Panc1 (cell line): ENCODE measurements around the gene CCDC57. TPM values are rescaled to one million over a fixed set of nuclear protein-coding genes. Genes with fewer than 3 reads are reported as not detected.

Experiments used
- ATAC-seq: fragments of 200-7000 bp; cut with Tn5 transposase; 2 replicates; pipeline ENCODE4 v1.9.1; 2020; ENCODE audit warnings: mild to moderate bottlenecking, moderate library complexity
- BruUV-seq: library from RNA; stranded (reverse); fragments of 400-500 nt; replicated peaks from 2 replicates; lab custom pipeline; 2021; lab: Mats Ljungman, UMichigan
- CTCF ChIA-PET: fragments of 300-600 bp; sonication (Branson Sonifier 250); formaldehyde crosslinking; loops from one replicate; lab custom pipeline; 2022; ENCODE audit warnings: antibody characterized with exemption; lab: Charles Lee
- POLR2A ChIA-PET: fragments of 300-600 bp; sonication (Branson Sonifier 250); formaldehyde crosslinking; loops from one replicate; lab custom pipeline; 2022; ENCODE audit warnings: antibody characterized with exemption; lab: Charles Lee
- DNase-seq: peaks from one replicate; pipeline ENCODE4 v3.0.0-alpha.2; 2010; ENCODE audit warnings: low read depth, low spot score
- H3K27ac ChIP-seq: 2 replicates; pipeline ENCODE4 v1.5.1; 2011; ENCODE audit warnings: mild to moderate bottlenecking, low read length, inconsistent platforms
- H3K27me3 ChIP-seq: fragments of 200-500 bp; sonication (Bioruptor generic); 2 replicates; pipeline ENCODE4 v1.6.0; 2014; ENCODE audit warnings: low read length, inconsistent platforms; ENCODE audit not compliant: control insufficient read depth, insufficient read depth
- H3K36me3 ChIP-seq: fragments of 200-500 bp; sonication (Bioruptor generic); 2 replicates; pipeline ENCODE4 v1.5.1; 2014; ENCODE audit warnings: inconsistent platforms, mild to moderate bottlenecking, low read length, moderate library complexity; ENCODE audit not compliant: control insufficient read depth, insufficient read depth
- H3K4me1 ChIP-seq: 2 replicates; pipeline ENCODE4 v1.5.1; 2011; ENCODE audit warnings: inconsistent platforms, mild to moderate bottlenecking, low read length, moderate library complexity; ENCODE audit not compliant: control insufficient read depth, insufficient read depth
- H3K4me3 ChIP-seq, 2 experiments: 2 replicates each; pipeline ENCODE4 v1.5.1; 2011 to 2012; ENCODE audit warnings: low read depth in 2 of 2, low read length in 2 of 2, mild to moderate bottlenecking in 2 of 2, inconsistent platforms in 1 of 2, moderate library complexity in 1 of 2
- H3K9me3 ChIP-seq: fragments of 200-500 bp; sonication (Bioruptor generic); 2 replicates; pipeline ENCODE4 v1.5.1; 2014; ENCODE audit warnings: low read depth, mild to moderate bottlenecking, inconsistent platforms, low read length, moderate library complexity; ENCODE audit not compliant: control insufficient read depth, insufficient read depth
- POLR2AphosphoS5 ChIP-seq: IDR thresholded peaks from 2 replicates; pipeline ENCODE4 v1.6.1; 2012; ENCODE audit warnings: mild to moderate bottlenecking, low read depth, low read length, moderate library complexity
- SIN3A ChIP-seq: IDR thresholded peaks from 2 replicates; pipeline ENCODE4 v1.6.1; 2012; ENCODE audit warnings: low read depth, mild to moderate bottlenecking, low read length, moderate library complexity, borderline replicate concordance; ENCODE audit not compliant: insufficient read depth
- TCF7L2 ChIP-seq: IDR thresholded peaks from 2 replicates; pipeline ENCODE4 v1.6.1; 2011; ENCODE audit warnings: mild to moderate bottlenecking, low read depth, low read length, inconsistent platforms
- in situ Hi-C: cut with HindIII; loops from 2 replicates; pipeline ENCODE4 v1.10.0; 2016; ENCODE audit warnings: low sequenced_read_pairs, low pct_unique_long_range_greater_than_20kb
- intact Hi-C: fragments of 100-400 bp; cut with micrococcal nuclease; formaldehyde crosslinking; loops from one replicate; pipeline ENCODE4 v1.10.0; 2022; ENCODE audit not compliant: unreplicated experiment
- total RNA-seq: library from RNA; stranded (reverse); gene quantifications from one replicate; pipeline ENCODE4 v1.2.1, GENCODE V29; 2021; ENCODE audit not compliant: unreplicated experiment
- TF ChIP-seq, protein P1 (sequence below): fragments of 450-650 bp; IDR thresholded peaks from 2 replicates; pipeline ENCODE4 v1.5.1; 2017; ENCODE audit warnings: mild to moderate bottlenecking
- TF ChIP-seq, protein P2 (sequence below), 2 experiments: IDR thresholded peaks; 2 replicates each; pipeline ENCODE4 v1.6.1; 2011 to 2012; ENCODE audit warnings: low read depth in 2 of 2, control low read depth in 1 of 2, low read length in 1 of 2, mild to moderate bottlenecking in 1 of 2, moderate library complexity in 1 of 2; ENCODE audit not compliant: insufficient read depth in 1 of 2

Gene CCDC57
- total RNA-seq, 1 experiment from 2014 or later, result 63.6 TPM

DNA sequence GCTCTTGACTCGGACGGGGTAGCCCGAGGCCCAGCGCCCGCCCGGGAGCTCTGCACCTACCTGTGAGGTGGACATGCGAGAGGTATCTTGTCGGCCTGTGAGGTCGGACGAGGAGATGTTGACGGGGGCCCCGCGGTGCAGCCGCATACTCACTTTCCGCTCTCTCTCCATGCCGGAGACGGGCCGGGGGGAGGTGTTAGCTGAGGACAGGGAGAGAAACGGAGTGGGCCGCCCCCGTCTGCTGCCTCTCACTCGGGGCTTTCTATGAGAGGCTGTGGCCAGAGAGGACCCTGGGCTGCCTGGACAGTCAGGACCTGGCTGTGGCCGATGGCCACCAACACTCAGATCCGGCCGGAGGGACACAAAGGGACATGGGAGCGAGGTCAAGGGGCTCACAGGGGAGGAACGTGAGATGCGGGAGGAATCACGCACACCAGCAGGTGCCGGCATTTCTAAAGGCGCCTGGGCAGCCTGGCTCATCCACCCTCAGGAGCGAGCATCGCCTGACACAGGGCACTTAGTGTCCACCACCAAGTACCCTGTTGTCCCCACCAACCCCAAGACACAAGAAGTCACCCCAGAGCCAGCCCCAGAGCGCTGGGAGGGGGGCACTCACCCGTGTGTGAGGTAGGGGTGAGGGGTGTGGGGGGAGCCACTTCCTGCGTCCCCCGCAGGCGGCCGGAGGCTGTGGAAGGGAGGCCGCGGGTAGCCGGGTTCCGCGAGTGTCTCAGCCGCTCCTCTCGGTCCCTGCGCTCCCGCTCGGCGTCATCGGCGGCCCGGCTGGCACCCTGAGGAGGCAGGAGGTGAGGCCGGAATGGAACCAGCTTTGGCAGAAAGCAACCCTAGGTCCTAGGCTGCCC lies 36.4 kb upstream of the CCDC57 start:
- Histone ChIP-seq H3K36me3 (peaks cover 19% of the 10 kb centered on the region), H3K4me1 (peaks cover 35% of the 10 kb centered on the region), H3K9me3 (no peaks in the 10 kb centered on the region), H3K4me3 (no peak overlapping the region), H3K27ac (no peak overlapping the region), H3K27me3 (no peaks in the 10 kb centered on the region)
- ATAC-seq (no peak), DNase-seq (no peak)
- POLR2A ChIA-PET, result no interaction called here
- no peak for TF ChIP-seq TCF7L2
- TF ChIP-seq SIN3A, result no peak
- TF ChIP-seq, protein P1, sequence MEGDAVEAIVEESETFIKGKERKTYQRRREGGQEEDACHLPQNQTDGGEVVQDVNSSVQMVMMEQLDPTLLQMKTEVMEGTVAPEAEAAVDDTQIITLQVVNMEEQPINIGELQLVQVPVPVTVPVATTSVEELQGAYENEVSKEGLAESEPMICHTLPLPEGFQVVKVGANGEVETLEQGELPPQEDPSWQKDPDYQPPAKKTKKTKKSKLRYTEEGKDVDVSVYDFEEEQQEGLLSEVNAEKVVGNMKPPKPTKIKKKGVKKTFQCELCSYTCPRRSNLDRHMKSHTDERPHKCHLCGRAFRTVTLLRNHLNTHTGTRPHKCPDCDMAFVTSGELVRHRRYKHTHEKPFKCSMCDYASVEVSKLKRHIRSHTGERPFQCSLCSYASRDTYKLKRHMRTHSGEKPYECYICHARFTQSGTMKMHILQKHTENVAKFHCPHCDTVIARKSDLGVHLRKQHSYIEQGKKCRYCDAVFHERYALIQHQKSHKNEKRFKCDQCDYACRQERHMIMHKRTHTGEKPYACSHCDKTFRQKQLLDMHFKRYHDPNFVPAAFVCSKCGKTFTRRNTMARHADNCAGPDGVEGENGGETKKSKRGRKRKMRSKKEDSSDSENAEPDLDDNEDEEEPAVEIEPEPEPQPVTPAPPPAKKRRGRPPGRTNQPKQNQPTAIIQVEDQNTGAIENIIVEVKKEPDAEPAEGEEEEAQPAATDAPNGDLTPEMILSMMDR, result no peak
- TF ChIP-seq POLR2AphosphoS5, result no peak
- TF ChIP-seq, protein P2, sequence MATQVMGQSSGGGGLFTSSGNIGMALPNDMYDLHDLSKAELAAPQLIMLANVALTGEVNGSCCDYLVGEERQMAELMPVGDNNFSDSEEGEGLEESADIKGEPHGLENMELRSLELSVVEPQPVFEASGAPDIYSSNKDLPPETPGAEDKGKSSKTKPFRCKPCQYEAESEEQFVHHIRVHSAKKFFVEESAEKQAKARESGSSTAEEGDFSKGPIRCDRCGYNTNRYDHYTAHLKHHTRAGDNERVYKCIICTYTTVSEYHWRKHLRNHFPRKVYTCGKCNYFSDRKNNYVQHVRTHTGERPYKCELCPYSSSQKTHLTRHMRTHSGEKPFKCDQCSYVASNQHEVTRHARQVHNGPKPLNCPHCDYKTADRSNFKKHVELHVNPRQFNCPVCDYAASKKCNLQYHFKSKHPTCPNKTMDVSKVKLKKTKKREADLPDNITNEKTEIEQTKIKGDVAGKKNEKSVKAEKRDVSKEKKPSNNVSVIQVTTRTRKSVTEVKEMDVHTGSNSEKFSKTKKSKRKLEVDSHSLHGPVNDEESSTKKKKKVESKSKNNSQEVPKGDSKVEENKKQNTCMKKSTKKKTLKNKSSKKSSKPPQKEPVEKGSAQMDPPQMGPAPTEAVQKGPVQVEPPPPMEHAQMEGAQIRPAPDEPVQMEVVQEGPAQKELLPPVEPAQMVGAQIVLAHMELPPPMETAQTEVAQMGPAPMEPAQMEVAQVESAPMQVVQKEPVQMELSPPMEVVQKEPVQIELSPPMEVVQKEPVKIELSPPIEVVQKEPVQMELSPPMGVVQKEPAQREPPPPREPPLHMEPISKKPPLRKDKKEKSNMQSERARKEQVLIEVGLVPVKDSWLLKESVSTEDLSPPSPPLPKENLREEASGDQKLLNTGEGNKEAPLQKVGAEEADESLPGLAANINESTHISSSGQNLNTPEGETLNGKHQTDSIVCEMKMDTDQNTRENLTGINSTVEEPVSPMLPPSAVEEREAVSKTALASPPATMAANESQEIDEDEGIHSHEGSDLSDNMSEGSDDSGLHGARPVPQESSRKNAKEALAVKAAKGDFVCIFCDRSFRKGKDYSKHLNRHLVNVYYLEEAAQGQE (IDR thresholded peaks at IDR 0.05; ENCODE audit: insufficient read depth in 1 of 2, low read depth in 2 of 2, low read length in 1 of 2), result no peak
- BruUV-seq, result no TSS peak
- CTCF ChIA-PET, result no interaction called here
- in situ Hi-C loops (no loop called here), intact Hi-C loops (no loop called here)

DNA sequence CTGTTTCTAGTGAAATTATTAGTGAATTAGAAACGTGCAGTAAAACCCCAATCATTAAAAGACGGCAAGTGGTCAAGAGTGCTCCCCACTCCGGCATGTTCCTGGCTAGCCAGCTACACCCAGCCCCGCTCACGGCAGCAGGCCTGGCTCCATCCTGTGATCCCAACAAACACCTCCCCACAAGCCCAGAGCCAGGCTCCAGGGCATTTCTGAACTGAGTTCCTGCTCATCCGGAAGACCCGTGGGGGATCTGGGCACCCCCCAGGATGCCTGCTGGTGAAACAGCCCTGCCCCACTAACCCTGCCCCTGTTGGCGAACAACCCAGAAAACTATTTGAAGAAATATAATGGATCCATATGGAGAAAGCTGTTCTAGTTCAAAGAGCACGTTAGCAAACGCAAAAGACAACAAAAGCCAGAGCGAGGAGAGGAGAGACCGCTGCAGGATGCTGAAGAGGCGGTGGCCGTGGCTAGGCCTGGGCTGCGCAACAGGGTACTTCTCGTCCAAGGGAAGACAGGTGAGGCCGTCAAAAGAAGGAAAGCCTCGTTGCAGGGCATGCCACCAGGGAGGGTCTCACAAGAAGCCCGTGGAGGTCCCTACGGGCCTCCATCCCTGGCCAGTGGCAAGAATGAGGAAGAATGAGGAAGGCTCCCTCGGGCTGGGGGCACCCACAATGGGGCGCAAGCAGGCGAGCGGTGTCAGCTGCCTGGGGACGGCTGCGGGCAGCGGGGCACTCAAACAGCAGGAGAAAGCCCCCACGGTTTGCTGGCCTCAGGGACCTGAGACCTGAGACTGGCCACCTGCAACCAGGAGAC lies 35.4 kb upstream of the CCDC57 start:
- H3K9me3 ChIP-seq, result no peaks in the 10 kb centered on the region
- H3K27me3 ChIP-seq, result no peaks in the 10 kb centered on the region
- ChIA-PET CTCF (no interaction called here), POLR2A (no interaction called here)
- TF ChIP-seq TCF7L2 (no peak), SIN3A (no peak), POLR2AphosphoS5 (no peak; the same call in 1 of the 2 replicates)
- TF ChIP-seq, protein P1, result no peak
- TF ChIP-seq, protein P2 (IDR thresholded peaks at IDR 0.05; ENCODE audit: insufficient read depth in 1 of 2, low read depth in 2 of 2, low read length in 1 of 2), result no peak
- in situ Hi-C loops (no loop called here), intact Hi-C loops (no loop called here)
- peaks cover 15% of the 10 kb centered on the region for H3K36me3 ChIP-seq
- no peak overlapping the region for H3K4me3 ChIP-seq
- H3K27ac ChIP-seq, result peak overlapping the region; percentile 86
- DNase-seq, result no peak
- ATAC-seq, result no peak
- H3K4me1 ChIP-seq, result peaks cover 44% of the 10 kb centered on the region
- no TSS peak for BruUV-seq
